Left lung (tissue), 10 donors: ENCODE measurements around the gene IL20RB. TPM values are rescaled to one million over a fixed set of nuclear protein-coding genes. Genes with fewer than 3 reads are reported as not detected.

Experiments
- ATAC-seq: fragments of 200-7000 bp; cut with Tn5 transposase; one replicate; pipeline ENCODE4 v1.9.1; 2020; ENCODE audit warnings: moderate library complexity
- DNase-seq, 4 donors: peaks; one replicate each; pipeline ENCODE4 v3.0.0-alpha.2; 2013 to 2020
- H3K27ac ChIP-seq, 2 donors: fragments of 200-600 bp; sonication (generic) in 1 of 2; one replicate each; pipeline versions ENCODE4 v1.5.0 to v1.8.0; 2020 to 2021
- H3K27me3 ChIP-seq, 2 donors: fragments of 200-600 bp; sonication (generic) in 1 of 2; one replicate each; pipeline versions ENCODE4 v1.5.0 to v1.8.0; 2020 to 2021
- H3K36me3 ChIP-seq, 2 donors: fragments of 200-600 bp; sonication (generic) in 1 of 2; one replicate each; pipeline versions ENCODE4 v1.5.0 to v1.8.0; 2020 to 2021
- H3K4me1 ChIP-seq, 2 donors: fragments of 200-600 bp; one replicate each; pipeline ENCODE4 v1.8.0; 2021
- H3K4me3 ChIP-seq, 2 donors: fragments of 200-600 bp; sonication (generic) in 1 of 2; one replicate each; pipeline versions ENCODE4 v1.5.0 to v1.8.0; 2020 to 2021; ENCODE audit warnings: mild to moderate bottlenecking in 1 of 2
- H3K9me3 ChIP-seq, 2 donors: fragments of 200-600 bp; sonication (generic) in 1 of 2; one replicate each; pipeline versions ENCODE4 v1.5.0 to v1.8.0; 2020 to 2021
- CTCF ChIP-seq, 2 donors: fragments of 200-600 bp; sonication (generic) in 1 of 2; IDR thresholded peaks; one replicate each; pipeline versions ENCODE4 v1.5.0 to v1.8.0; 2021; ENCODE audit warnings: antibody characterized with exemption in 2 of 2
- intact Hi-C, 2 donors: fragments of 100-400 bp; cut with DNase I; formaldehyde crosslinking; loops; one replicate each; pipeline versions ENCODE4 v1.11.2 to v1.14.2; 2022
- polyA plus RNA-seq, 6 donors: library from polyadenylated mRNA; unstranded; fragments of 120-200 nt; gene quantifications; one replicate each; pipeline ENCODE4 v1.2.1, GENCODE V29; 2013; ENCODE audit not compliant: insufficient read length in 6 of 6
- total RNA-seq, 2 donors: library from RNA; stranded (reverse); fragmentation: NEBNext Ultra II Directional; extraction: Animal tissue kit (Norgen Biotek cat#: 25700); gene quantifications; one replicate each; pipeline ENCODE4 v1.2.1, GENCODE V29; 2021
- donor health status: DM: no; HTN: yes; CAD: no.
- donor health status: DM: no; HTN: no; CAD: no.

Gene IL20RB
- total and polyA plus RNA-seq, 8 donors = 0.61 to 1.9 (median 1.0) TPM

- Histone ChIP-seq H3K4me1 (peaks cover 0 to 15% of the 10 kb centered on the region in 2 donors), H3K36me3 (peaks cover 0 to 9% of the 10 kb centered on the region in 2 donors), H3K27me3 (no peaks in the 10 kb centered on the region), H3K9me3 (no peaks in the 10 kb centered on the region), H3K27ac (no peak overlapping the region), H3K4me3 (no peak overlapping the region)
- intact Hi-C loops = no loop called here
- DNase-seq (no peak), ATAC-seq (no peak)
- TF ChIP-seq CTCF (IDR thresholded peaks at IDR 0.05) = no peak
Observed at GRCh38 chr3:136949708-136950107, 8.1 kb upstream of the IL20RB start.

- no peak for TF ChIP-seq CTCF (IDR thresholded peaks at IDR 0.05)
- H3K27ac ChIP-seq = no peak overlapping the region
- peaks cover 0 to 6% of the 10 kb centered on the region in 2 donors for H3K36me3 ChIP-seq
- ATAC-seq = no peak
- intact Hi-C loops = no loop called here
- no peak for DNase-seq
- no peak overlapping the region for H3K4me3 ChIP-seq
- H3K27me3 ChIP-seq = no peaks in the 10 kb centered on the region
- H3K4me1 ChIP-seq = peaks cover 3 to 15% of the 10 kb centered on the region in 2 donors
- H3K9me3 ChIP-seq = no peaks in the 10 kb centered on the region
Observed at GRCh38 chr3:136950623-136951022, 7.2 kb upstream of the IL20RB start.

- no peak for TF ChIP-seq CTCF (IDR thresholded peaks at IDR 0.05)
- H3K9me3 ChIP-seq = no peaks in the 10 kb centered on the region
- H3K4me3 ChIP-seq = no peak overlapping the region
- no peak overlapping the region for H3K27ac ChIP-seq
- H3K27me3 ChIP-seq = no peaks in the 10 kb centered on the region
- ATAC-seq = no peak
- no peaks in the 10 kb centered on the region for H3K36me3 ChIP-seq
- intact Hi-C loops = no loop called here
- no peak for DNase-seq
- peaks cover 3 to 15% of the 10 kb centered on the region in 2 donors for H3K4me1 ChIP-seq
Observed at GRCh38 chr3:136952292-136952691, 5.5 kb upstream of the IL20RB start.

GRCh38 chr3:136954251-136954650 is 3.5 kb upstream of the IL20RB start:
- Histone ChIP-seq H3K9me3 (no peaks in the 10 kb centered on the region), H3K4me1 (peaks cover 3 to 11% of the 10 kb centered on the region in 2 donors), H3K4me3 (no peak overlapping the region), H3K36me3 (no peaks in the 10 kb centered on the region), H3K27me3 (no peaks in the 10 kb centered on the region), H3K27ac (no peak overlapping the region)
- ATAC-seq = no peak
- TF ChIP-seq CTCF (IDR thresholded peaks at IDR 0.05) = no peak
- DNase-seq = no peak
- intact Hi-C loops = no loop called here

GRCh38 chr3:136954980-136955780 is 2.6 kb upstream of the IL20RB start:
- Histone ChIP-seq H3K4me1 (peaks cover 3 to 5% of the 10 kb centered on the region in 2 donors), H3K27me3 (no peaks in the 10 kb centered on the region), H3K9me3 (no peaks in the 10 kb centered on the region), H3K36me3 (no peaks in the 10 kb centered on the region), H3K4me3 (no peak overlapping the region), H3K27ac (no peak overlapping the region)
- ATAC-seq (no peak), DNase-seq (no peak)
- no peak for TF ChIP-seq CTCF (IDR thresholded peaks at IDR 0.05)
- intact Hi-C loops = no loop called here
